GM19023 (cell line): Measurements from ENCODE around the gene MPPE1.
"Not testable (repeated sequence)": the region's sequence is repeated elsewhere in the genome, so short reads cannot be mapped to it uniquely, and the experiment has no call there.

Experiments
- ATAC-seq: cut with Tn5 transposase; IDR thresholded peaks from one replicate; pipeline ENCODE4 v1.9.1; 2021; ENCODE audit warnings: mild to moderate bottlenecking, moderate library complexity; ENCODE audit not compliant: unreplicated experiment

Gene MPPE1

DNA sequence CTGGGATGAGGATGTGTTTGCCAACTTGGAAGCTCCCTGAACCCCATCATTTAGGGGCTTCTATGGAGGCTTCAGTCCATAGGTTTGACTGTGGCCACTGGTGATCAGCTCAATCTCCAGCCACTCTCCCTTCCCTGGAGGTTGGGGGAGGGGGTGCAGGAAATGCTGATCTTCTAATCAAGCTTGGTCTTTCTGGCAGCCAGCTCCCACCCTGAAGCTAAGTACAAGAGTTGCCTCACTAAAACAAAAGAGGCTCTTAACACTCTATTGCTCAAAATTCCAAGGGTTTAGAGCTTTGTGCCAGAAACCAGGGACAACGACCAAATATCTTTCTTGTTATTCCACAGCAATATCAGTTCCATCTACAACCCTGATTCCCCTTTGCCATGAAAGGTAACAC is 19.4 kb upstream of the MPPE1 start:
- ATAC-seq, result no peak

DNA sequence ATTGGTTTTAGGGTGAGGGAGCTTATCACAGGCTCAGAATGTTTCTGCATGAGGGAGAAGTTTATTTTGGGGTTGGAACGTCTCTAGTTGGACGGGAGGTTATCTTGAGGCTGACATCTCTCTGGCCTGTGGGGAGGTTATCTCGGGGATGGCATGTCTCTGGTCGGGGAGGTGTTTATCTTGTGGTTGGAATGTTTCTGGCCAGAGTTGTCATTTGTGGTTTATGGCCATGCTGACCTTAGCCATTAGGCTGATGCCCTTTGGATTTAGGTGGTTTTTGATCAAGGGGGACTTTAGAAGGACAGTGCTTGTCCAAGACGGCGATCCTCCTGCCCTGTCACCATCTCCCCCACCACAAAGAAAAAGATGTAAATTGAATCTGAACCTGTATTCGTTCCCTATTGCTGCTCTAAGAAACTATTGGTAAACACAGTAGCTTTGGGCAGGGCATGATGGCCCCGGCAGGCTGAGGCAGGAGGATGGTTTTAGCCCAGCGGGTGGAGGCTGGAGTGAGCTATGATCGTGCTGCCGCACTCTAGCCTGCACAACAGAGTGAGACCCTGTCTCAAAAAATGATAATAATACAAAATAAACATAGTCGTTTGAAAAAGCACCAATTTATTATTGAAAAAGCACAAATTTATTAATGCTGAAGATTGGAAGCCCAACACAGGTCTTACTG is 17.8 kb upstream of the MPPE1 start:
- ATAC-seq, result no peak

DNA sequence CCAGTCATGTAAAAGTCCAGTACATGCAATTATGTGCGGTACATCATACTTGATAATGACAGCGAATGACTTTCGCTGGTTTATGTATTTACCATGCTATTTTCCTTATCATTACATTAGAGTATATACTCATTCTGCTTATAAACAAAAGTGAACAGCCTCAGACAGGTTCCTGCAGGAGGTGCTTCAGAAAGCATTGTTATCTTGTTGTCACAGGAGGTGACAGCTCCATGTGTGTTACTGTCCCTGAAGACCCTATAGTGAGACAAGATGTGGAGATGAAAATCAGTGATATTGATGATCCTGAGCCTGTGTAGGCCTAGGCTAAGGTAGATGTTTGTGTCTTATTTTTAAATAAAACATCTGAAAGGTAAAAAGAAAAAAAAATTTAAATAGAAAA is 15.3 kb upstream of the MPPE1 start:
- no peak for ATAC-seq

- ATAC-seq, result not testable (repeated sequence)
Observed at GRCh38 chr18:11919522-11919921, 11.4 kb upstream of the MPPE1 start.

DNA sequence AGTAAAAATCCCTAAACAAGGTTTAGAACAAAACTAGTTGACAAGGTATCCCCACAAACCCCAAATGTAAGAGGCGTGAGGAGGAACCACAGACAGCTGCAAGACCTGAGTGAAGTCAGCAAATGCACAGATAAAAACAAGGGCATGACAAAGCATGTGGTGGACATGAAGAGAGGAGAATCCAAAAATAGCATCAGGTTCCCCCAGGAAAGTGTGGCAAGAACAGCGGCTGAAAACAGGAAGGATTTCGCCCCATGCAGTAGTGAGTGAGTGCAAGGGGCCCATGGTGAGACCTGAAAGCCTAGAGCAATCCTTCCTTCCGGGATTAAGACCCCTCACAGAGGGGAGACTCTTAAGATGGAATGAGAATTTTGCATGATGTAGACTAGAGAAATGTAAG is 8.8 kb upstream of the MPPE1 start:
- ATAC-seq, result not testable (repeated sequence)

DNA sequence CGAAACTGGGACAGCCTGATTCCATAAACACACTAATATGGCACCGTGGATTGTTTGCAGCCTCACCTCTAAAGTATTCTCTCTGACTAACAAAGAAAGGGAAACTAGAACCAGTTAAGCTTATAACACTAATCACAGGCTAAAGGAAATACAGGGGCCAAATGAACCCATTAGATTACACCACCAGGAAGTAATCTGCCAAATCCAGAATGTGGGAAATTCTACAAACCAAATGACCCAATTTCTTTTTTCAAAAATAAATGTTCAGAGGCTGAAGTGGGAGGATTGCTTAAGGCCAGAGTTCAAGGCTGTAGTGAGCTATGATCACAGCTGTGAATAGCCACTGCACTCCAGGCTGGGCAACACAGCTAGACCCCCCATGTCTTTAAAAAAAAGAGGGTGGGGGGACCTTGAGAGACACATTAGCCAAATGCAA is 1.5 kb upstream of the MPPE1 start:
- ATAC-seq, result no peak

GRCh38 chr18:11909061-11909455 is 941 bp upstream of the MPPE1 start:
- ATAC-seq, result no peak

DNA sequence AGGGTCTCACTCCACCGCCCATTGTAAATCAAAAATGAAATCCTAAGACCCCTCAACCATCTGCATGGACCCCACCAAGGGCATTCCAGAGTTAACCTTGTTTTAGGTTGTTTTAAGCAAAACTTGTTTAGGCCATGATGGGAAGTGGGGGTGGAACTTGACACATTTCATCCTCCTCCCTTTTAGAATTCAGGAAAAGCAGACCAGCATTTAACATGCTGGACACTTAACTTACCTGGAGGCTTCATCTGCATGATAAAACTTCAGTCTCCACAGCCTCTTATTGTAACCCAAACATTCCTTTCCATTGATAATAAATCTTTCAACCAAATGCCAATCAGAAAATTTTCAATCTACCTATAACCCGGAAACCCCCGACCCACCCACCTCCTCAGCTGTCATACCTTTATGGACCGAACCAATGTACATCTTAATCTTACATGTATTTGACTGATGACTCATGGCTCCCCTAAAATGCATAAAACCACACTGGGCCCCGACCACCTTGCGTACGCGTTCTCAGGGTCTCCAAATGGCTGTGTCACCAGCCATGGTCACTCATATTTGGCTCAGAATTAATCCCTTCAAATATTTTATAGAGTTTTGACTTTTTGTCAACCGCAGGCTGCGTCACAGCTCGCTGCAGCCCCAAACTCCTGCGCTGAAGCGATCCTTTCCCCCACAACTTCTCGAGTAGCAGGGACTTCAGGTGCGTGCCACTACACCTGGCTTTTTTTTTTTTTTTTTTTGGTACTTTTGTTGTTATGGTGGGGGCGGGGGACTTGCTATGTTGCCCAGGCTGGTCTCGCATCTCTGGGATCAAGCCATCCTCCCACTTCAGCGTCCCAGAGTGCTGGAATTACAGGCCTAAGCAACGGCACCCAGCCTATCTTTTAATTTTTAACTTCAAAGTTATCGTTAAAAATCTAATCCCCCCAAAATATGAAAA is 917 bp downstream of the MPPE1 start:
- no peak for ATAC-seq

DNA sequence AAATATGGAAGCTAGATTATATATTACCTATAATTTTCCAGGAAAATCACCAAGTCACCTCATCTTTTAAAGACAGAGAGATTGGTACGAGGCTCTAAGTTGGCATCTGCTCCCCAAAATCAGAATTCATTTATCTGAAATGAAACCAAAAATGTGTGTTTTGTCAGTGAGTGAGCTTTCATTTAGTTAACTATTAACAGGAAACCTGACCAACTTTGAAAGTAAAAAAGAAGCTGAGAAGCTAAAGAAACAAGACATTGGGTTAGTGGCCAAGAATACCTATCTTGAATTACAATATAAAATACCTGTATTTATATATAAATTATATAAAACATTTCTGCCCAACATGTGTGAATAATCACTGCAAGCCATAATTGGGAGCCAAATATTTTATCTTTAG is 1.9 kb downstream of the MPPE1 start:
- no peak for ATAC-seq

- ATAC-seq, result no peak
Observed at GRCh38 chr18:11905613-11906012, 2.5 kb downstream of the MPPE1 start.

DNA sequence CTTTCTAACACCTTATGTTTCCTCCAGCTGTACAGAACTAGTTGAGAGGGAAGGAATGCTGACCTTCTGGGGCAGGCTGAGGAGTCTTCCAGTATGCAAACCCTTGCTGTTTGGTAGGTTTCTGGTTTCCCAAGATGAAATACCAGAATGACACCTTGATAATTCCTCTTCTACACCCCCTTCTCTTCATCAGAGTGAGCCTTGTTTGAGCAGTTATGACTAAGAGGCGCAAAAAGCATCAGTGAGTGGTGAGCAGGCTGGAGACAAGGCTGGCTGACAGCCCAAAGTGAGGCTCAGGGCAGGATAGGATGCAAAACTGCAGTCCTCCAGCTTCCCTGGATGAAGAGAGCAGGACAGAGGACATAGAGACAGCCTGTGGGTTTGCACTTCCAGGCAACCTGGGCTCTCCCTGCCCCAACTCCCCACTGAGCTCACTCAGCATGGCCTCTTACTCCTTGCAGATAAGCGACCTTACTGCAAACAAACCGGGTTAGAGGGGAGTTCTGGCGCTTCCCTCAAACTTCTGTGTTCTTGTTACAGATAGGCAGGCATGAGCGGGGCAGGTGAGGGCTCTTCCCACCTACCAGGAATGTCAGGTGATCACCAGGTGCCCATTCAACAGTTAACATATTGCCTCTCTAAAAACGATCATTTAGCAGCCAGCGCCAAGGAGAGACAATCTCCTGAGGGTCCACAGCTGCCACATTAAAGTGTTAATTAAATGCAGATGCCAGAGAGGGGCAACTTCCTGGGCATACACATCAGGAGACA is 5.4 kb downstream of the MPPE1 start:
- no peak for ATAC-seq

- no peak for ATAC-seq
Observed at GRCh38 chr18:11901826-11902438, 6.2 kb downstream of the MPPE1 start.

DNA sequence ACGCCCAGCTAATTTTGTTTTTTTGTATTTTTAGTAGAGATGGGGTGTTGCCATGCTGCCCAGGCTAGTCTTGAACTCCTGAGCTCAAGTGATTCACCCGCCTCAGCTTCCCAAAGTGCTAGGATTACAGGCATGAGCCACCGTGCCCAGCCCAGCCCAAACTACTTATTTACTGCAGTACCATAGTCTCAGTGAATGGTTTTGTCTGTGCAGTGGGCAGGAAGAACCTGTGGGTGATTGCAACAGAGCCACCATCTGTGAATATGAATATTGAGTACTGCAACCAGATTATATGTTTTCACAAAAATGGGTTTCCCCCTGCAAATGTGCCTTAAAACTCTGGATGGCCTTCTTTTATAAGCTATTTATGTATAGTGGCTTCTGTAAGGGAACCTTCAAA is 9.1 kb downstream of the MPPE1 start:
- no peak for ATAC-seq

DNA sequence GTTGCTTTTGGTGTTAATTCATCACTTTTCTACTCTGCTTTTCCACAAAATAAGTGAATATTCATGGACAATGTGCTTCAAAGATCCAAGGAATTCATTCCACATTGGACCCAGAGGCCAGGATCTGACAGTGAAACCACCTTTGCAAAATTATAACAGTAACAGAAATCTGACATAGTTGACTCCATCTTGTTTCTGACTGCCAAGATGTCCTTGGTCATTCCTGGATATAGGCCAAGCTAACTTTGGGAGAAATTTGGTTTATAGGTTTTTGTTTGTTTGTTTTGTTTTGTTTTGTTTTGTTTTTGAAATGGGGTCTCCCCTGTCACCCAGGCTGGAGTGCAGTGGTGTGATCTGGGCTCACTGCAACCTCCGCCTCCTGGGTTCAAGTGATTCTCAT is 10.3 kb downstream of the MPPE1 start:
- no peak for ATAC-seq

- ATAC-seq, result not testable (repeated sequence)
Observed at GRCh38 chr18:11892438-11892837, 15.7 kb downstream of the MPPE1 start.

DNA sequence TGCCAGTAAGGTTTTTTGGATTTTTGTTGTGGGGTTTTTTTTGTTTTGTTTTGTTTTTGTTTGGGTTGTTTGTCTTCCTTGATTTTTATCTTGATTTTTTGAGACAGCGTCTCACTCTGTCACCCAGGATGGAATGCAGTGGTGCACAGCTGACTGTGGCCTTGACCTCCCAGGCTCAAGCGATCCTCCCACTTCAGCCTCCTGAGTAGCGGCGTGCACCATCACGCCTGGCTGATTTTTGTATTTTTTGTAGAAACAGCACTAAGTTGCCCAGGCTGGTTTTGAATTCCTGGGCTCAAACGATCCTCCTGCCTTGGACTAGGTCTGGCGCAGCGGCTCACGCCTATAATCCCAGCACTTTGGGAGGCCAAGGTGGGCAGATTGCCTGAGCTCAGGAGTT is 16.4 kb downstream of the MPPE1 start:
- ATAC-seq, result no peak

- no peak for ATAC-seq
Observed at GRCh38 chr18:11889284-11889683, 18.8 kb downstream of the MPPE1 start.

GRCh38 chr18:11888726-11889125 is 19.4 kb downstream of the MPPE1 start:
- no peak for ATAC-seq

DNA sequence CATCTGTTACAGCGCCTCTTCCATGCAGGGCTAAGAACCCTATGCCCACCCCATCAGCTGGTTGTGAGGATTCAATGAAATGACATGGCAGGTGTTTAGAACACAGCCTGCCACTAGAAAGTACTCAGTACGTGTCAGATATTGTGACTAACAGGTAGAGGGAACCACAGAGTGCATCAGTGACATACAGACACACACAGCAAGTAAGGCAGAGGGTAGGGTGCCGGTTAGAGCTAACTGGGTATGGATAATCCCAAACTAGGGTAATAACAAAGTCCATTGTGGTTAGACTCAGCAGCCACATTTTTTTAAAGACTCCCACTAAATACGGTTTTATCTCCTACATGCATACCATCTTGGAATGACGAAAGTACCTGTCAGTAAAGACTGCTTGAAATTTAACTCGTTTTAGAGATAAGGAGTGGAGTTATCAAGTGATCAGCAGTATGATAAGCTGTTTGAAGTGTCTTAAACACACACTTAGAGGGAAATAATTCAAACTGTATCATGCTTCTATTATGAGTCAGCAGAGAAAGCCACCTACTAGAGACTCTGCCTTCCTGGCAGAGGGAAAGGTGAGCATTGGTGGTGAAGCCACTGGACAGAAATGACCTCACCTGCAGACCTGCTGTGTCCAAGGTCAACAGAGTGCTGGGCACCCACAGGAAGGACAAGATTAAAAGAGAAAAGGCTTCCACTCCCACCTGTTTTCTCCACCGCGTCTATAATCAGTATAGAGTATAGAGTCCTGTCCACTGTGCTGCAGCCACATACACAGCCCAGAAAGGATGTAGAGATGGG is 20.6 kb downstream of the MPPE1 start:
- ATAC-seq, result no peak

DNA sequence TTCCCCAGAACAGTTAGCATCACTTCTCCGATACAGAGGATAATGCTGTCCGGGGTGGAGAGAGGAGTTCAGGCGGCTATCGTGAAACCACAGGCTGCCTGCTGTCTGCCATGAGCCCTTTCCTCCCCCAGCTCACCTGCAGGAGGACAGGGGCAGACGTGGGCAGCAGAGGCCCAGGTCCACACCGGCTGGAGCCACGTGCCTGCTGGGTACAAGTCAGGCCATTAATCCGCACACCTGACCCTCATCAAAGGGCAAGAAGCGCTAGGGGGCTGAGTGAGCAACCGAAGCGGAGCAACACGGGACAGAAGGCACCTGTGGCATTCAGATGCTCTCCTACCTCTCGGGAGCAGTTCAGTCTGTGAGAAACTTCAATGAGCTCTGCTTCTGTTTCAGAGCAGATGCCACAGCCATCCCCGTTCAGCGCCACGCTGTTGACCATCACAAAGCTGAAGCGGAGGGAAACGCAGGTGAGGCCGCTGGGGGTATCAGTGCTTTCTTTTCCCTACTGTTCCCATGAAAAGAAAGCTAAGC is 21.5 kb downstream of the MPPE1 start:
- no peak for ATAC-seq
